Skeletal muscle cell (primary cell): ENCODE measurements around the gene ANGPTL4.
"Not testable (repeated sequence)": the region's sequence is repeated elsewhere in the genome, so short reads cannot be mapped to it uniquely, and the experiment has no call there.

Experiments used
- DNase-seq: peaks from one replicate; pipeline ENCODE4 v3.0.0-alpha.2; 2010; ENCODE audit warnings: low read depth
- H3K4me3 ChIP-seq: 2 replicates; pipeline ENCODE4 v1.5.1; 2011; ENCODE audit warnings: low read depth, mild to moderate bottlenecking, control low read depth, low read length, moderate library complexity

Gene ANGPTL4

GRCh38 chr19:8333767-8334457 lies 30.0 kb upstream of the ANGPTL4 start:
- no peak overlapping the region for H3K4me3 ChIP-seq
- DNase-seq: no peak

GRCh38 chr19:8334458-8335342 lies 29.3 kb upstream of the ANGPTL4 start:
- DNase-seq: peak; percentile 34
- H3K4me3 ChIP-seq: no peak overlapping the region

GRCh38 chr19:8335343-8336071 lies 28.4 kb upstream of the ANGPTL4 start:
- DNase-seq: no peak
- H3K4me3 ChIP-seq: no peak overlapping the region

- DNase-seq: no peak
- no peak overlapping the region for H3K4me3 ChIP-seq
These were observed 27.8 kb upstream of the ANGPTL4 start for GRCh38 chr19:8336072-8336569.

- H3K4me3 ChIP-seq: no peak overlapping the region
- DNase-seq: no peak
These were observed 27.3 kb upstream of the ANGPTL4 start for GRCh38 chr19:8336660-8337059.

GRCh38 chr19:8337728-8338127 lies 26.2 kb upstream of the ANGPTL4 start:
- no peak for DNase-seq
- H3K4me3 ChIP-seq: no peak overlapping the region

- H3K4me3 ChIP-seq: no peak overlapping the region
- no peak for DNase-seq
These were observed 25.1 kb upstream of the ANGPTL4 start for GRCh38 chr19:8338835-8339234.

GRCh38 chr19:8340341-8341096 lies 23.4 kb upstream of the ANGPTL4 start:
- no peak overlapping the region for H3K4me3 ChIP-seq
- no peak for DNase-seq

- not testable (repeated sequence) for H3K4me3 ChIP-seq, DNase-seq
These were observed 22.5 kb upstream of the ANGPTL4 start for GRCh38 chr19:8341504-8341903.

GRCh38 chr19:8342316-8342683 lies 21.7 kb upstream of the ANGPTL4 start:
- H3K4me3 ChIP-seq: no peak overlapping the region

GRCh38 chr19:8342684-8343482 lies 21.1 kb upstream of the ANGPTL4 start, which contains the start of gene KANK3:
Gene KANK3 (minus strand): TSS chr19:8343262. CDS start chr19:8337828, 5,434 bp downstream.
- H3K4me3 ChIP-seq: peak within 1 kb of the TSS; percentile 47
- peak; percentile 83 for DNase-seq

More at GRCh38 chr19:8342316-8342683, 21.7 kb upstream of the ANGPTL4 start:
- no peak for DNase-seq

GRCh38 chr19:8343483-8343844 lies 20.5 kb upstream of the ANGPTL4 start:
- H3K4me3 ChIP-seq: peak overlapping the region; percentile 47
- no peak for DNase-seq

- H3K4me3 ChIP-seq, DNase-seq: not testable (repeated sequence)
These were observed 14.2 kb upstream of the ANGPTL4 start for GRCh38 chr19:8349629-8350372.

GRCh38 chr19:8352134-8352827 lies 11.7 kb upstream of the ANGPTL4 start:
- H3K4me3 ChIP-seq: peak overlapping the region; percentile 11
- DNase-seq: no peak

- not testable (repeated sequence) for H3K4me3 ChIP-seq, DNase-seq
These were observed 11.1 kb upstream of the ANGPTL4 start for GRCh38 chr19:8352845-8353244.

- no peak overlapping the region for H3K4me3 ChIP-seq
- DNase-seq: peak; percentile 98
These were observed 8.1 kb upstream of the ANGPTL4 start for GRCh38 chr19:8355631-8356402.
